NCI-H69 (cell line): ENCODE data around the gene RAB1B.

ENCODE experiments used
- DNase-seq: peaks from one replicate; lab custom pipeline; 2025; lab: John Stamatoyannopoulos, UW

RAB1B gene

DNA sequence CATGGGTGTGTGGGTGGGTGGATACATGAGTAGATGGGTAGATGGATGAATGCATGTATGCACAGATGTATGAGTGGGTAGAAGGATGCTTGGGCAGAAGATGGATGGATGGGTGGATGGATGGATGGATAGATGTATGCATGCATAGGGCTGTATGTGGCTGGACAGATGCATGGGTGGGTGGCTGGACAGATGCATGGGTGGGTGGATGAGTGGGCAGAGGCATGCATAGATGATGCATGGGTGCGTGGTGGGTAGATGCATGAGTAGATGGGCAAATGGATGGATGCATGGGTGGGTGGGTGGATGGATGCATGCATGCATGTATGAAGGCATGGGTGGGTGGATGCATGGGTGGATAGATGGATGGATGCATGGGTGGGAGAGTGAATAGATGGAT is 55.2 kb downstream of the RAB1B start:
- no peak for DNase-seq

- no peak for DNase-seq
Observed at GRCh38 chr11:66324664-66325063, 56.2 kb downstream of the RAB1B start.

DNA sequence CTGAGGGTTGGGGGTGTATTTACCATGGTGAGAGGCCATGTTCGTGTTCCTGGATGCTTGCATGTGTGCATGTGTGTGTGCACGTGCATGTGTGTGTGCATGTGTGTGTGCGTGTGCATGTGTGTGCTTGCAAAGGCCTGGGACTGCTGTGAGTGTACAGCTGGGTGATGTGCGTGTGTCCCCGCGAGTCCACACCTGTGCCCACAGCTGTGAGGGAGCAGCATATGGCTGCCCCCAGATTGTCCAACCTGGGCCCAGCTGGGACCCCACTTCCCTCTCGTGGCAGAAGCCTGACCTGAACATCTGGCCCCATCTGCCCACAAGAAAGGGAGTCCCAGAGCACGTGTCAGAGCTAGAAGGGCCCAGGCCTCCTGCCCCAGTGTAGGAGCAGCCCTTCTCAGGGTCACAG is 56.8 kb downstream of the RAB1B start:
- DNase-seq, result peak; percentile 42

DNA sequence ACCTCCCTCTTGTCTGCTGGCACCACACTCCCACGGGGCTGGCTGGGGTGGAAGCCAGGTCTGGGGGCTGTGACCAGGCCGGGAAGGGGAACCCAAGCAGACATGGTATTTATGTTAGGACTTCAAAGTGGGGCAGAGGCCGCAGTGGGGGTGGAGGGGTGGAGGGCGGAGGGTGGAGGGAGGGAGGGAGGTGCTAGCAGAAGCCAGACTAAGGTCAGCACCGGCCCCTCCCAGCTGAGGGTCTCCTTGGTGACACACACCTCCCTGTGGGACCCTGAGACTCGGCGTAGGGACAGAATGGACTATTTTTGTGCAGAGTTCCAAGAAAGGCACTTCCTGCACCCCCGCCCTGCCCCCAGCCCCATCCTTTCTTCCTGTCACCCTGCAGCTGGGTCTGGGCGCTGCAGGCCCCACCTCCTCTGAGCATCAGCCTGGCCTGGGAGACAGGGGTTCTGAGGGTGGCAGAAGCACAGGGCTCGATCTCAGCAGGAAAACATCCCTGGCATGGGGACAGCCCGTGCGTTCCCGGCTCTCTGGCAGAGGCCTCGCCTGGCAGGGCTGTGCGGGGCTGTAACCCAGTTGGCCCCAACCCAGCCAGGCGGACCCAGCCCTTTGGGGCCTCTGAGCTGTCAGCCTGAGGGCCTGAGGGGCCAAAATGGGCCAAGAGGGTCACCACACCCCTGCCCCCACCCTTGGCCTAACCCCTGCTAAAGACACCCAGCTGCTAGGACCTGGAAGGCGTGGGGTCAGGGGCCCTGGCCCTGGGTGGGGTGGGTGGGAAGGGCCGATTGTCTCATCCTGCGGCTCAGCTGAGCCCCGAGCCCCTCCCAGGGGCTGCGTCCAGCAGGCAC is 58.0 kb downstream of the RAB1B start:
- DNase-seq, result no peak
